Kidney (tissue), 14 donors: ENCODE data around the gene GAS7. TPM values are rescaled to one million over a fixed set of nuclear protein-coding genes. Genes with fewer than 3 reads are reported as not detected.
A peak's percentile ranks its signal among the peaks of the same experiment; 100 is the strongest.

ENCODE experiments used
- DNase-seq, 5 donors: peaks; one replicate each; pipeline ENCODE4 v3.0.0-alpha.2; 2013 to 2020
- FAIRE-seq: peaks from 2 replicates; lab custom pipeline; 2012; peaks lifted over from hg19 to GRCh38; lab: Jason Lieb, UNC
- H3K27ac ChIP-seq, 2 donors: one replicate each; pipeline ENCODE4 v1.7.0; 2013; ENCODE audit warnings: low read depth in 2 of 2, low read length in 2 of 2, inconsistent platforms in 1 of 2
- H3K27me3 ChIP-seq: one replicate; pipeline ENCODE4 v1.7.1; 2013; ENCODE audit warnings: low read length, inconsistent platforms; ENCODE audit not compliant: control insufficient read depth, insufficient read depth
- H3K36me3 ChIP-seq, 3 donors: one replicate each; pipeline versions ENCODE4 v1.7.0 to v1.7.1; 2013; ENCODE audit warnings: low read length in 3 of 3, control low read depth in 1 of 3, inconsistent platforms in 1 of 3; ENCODE audit not compliant: insufficient read depth in 3 of 3, control insufficient read depth in 2 of 3
- H3K4me1 ChIP-seq, 3 donors: one replicate each; pipeline versions ENCODE4 v1.7.0 to v1.7.1; 2013; ENCODE audit warnings: low read length in 3 of 3, inconsistent platforms in 1 of 3, low read depth in 1 of 3; ENCODE audit not compliant: control insufficient read depth in 2 of 3, insufficient read depth in 2 of 3
- H3K4me3 ChIP-seq, 3 donors: one replicate each; pipeline versions ENCODE4 v1.7.0 to v1.8.1; 2013; ENCODE audit warnings: low read length in 3 of 3, control low read depth in 1 of 3, inconsistent platforms in 1 of 3
- H3K9ac ChIP-seq, 3 donors: one replicate each; pipeline versions ENCODE4 v1.7.0 to v1.7.1; 2013; ENCODE audit warnings: low read length in 3 of 3, control low read depth in 1 of 3, inconsistent platforms in 1 of 3
- H3K9me3 ChIP-seq, 3 donors: one replicate each; pipeline versions ENCODE4 v1.7.0 to v1.7.1; 2013; ENCODE audit warnings: low read length in 3 of 3, control low read depth in 1 of 3, inconsistent platforms in 1 of 3; ENCODE audit not compliant: control insufficient read depth in 2 of 3, insufficient read depth in 1 of 3
- CTCF ChIP-seq: IDR thresholded peaks from 3 replicates; pipeline ENCODE4 v1.5.1; 2012; ENCODE audit warnings: mild to moderate bottlenecking, moderate library complexity, borderline replicate concordance; ENCODE audit not compliant: insufficient read depth; ENCODE audit errors: extremely low read depth
- intact Hi-C: fragments of 100-400 bp; cut with DNase I; formaldehyde crosslinking; loops from one replicate; pipeline ENCODE4 v1.11.1; 2022
- polyA plus RNA-seq: library from polyadenylated mRNA; stranded (reverse); fragments of 350-450 nt; fragmentation: Illumina TruSeq; extraction: RNeasy Lipid Tissue Mini Kit (QIAGEN cat#74804); gene quantifications from one replicate; pipeline ENCODE4 v1.2.3, GENCODE V29; 2014; ENCODE audit warnings: low read depth, low replicate concordance; ENCODE audit not compliant: insufficient read depth
- total RNA-seq: library from RNA; stranded (reverse); fragmentation: NEBNext Ultra II Directional; extraction: Animal tissue kit (Norgen Biotek cat#: 25700); gene quantifications from one replicate; pipeline ENCODE4 v1.2.1, GENCODE V29; 2021
- donor health status: control.
- donor health status: control.
- donor health status: control.
- donor health status: control.
- donor health status: control.
- donor health status: DM: yes; HTN: yes; CAD: no.
- donor health status: Normal renal cell carcinoma (clear cell type).

GAS7 gene
- total and polyA plus RNA-seq, 2 donors from 2014 or later = 1.1 to 20.5 TPM

GRCh38 chr17:10166176-10166935 lies 32.0 kb downstream of the GAS7 start:
- FAIRE-seq = no peak
- Histone ChIP-seq H3K4me3 (no peak overlapping the region), H3K27me3 (no peaks in the 10 kb centered on the region), H3K27ac (no peak overlapping the region), H3K4me1 (no peaks in the 10 kb centered on the region), H3K36me3 (no peaks in the 10 kb centered on the region), H3K9ac (no peak overlapping the region), H3K9me3 (no peaks in the 10 kb centered on the region)
- intact Hi-C loops = no loop called here
- no peak for DNase-seq
- TF ChIP-seq CTCF = no peak

GRCh38 chr17:10162096-10162495 lies 36.3 kb downstream of the GAS7 start:
- H3K9ac ChIP-seq = no peak overlapping the region
- H3K27me3 ChIP-seq = no peaks in the 10 kb centered on the region
- DNase-seq = peak in 1 of 5 donors; percentile 59
- H3K4me3 ChIP-seq = no peak overlapping the region
- FAIRE-seq = no peak
- H3K9me3 ChIP-seq = no peaks in the 10 kb centered on the region
- H3K27ac ChIP-seq = no peak overlapping the region
- intact Hi-C loops = no loop called here
- TF ChIP-seq CTCF = no peak
- H3K36me3 ChIP-seq = no peaks in the 10 kb centered on the region
- no peaks in the 10 kb centered on the region for H3K4me1 ChIP-seq

GRCh38 chr17:10161386-10161785 lies 37.0 kb downstream of the GAS7 start:
- no peak overlapping the region for H3K27ac ChIP-seq
- intact Hi-C loops = no loop called here
- H3K9me3 ChIP-seq = no peaks in the 10 kb centered on the region
- TF ChIP-seq CTCF = no peak
- H3K27me3 ChIP-seq = no peaks in the 10 kb centered on the region
- FAIRE-seq (no peak), DNase-seq (peak in 1 of 5 donors; percentile 65)
- no peak overlapping the region for H3K4me3 ChIP-seq
- H3K4me1 ChIP-seq = peaks cover 0 to 1% (median 0%) of the 10 kb centered on the region in 3 donors
- H3K9ac ChIP-seq = no peak overlapping the region
- no peaks in the 10 kb centered on the region for H3K36me3 ChIP-seq
